GM23248 (cell line): ENCODE measurements around the gene FBXL2.

Source experiments
- EZH2 ChIP-seq: fragments of 200-600 bp; sonication (generic); IDR thresholded peaks from 2 replicates; pipeline ENCODE4 v1.6.1; 2018; ENCODE audit warnings: antibody characterized with exemption, mild to moderate bottlenecking; ENCODE audit not compliant: insufficient read depth, poor library complexity, severe bottlenecking
- EZH2phosphoT487 ChIP-seq: fragments of 200-600 bp; sonication (generic); IDR thresholded peaks from 2 replicates; pipeline ENCODE4 v1.6.1; 2018; ENCODE audit warnings: antibody characterized with exemption, moderate library complexity, mild to moderate bottlenecking, low read depth; ENCODE audit not compliant: insufficient read depth

- no peak for TF ChIP-seq EZH2
- no peak for TF ChIP-seq EZH2phosphoT487
Measured at GRCh38 chr3:33388374-33389100, 111.3 kb downstream of the FBXL2 start.
